GM20000 (cell line): ENCODE data around the gene PPP1R16B.

Experiments
- DNase-seq: peaks from one replicate; pipeline ENCODE4 v3.0.0; 2012; ENCODE audit warnings: low spot score
- TF ChIP-seq, protein P1 (sequence below): IDR thresholded peaks from 2 replicates; pipeline ENCODE4 v1.5.1; 2012; ENCODE audit warnings: mild to moderate bottlenecking, control low read depth; ENCODE audit errors: extremely low read depth, missing control alignments

Gene PPP1R16B

GRCh38 chr20:38840894-38841470, 35.5 kb downstream of the PPP1R16B start:
- no peak for DNase-seq
- TF ChIP-seq, protein P1, sequence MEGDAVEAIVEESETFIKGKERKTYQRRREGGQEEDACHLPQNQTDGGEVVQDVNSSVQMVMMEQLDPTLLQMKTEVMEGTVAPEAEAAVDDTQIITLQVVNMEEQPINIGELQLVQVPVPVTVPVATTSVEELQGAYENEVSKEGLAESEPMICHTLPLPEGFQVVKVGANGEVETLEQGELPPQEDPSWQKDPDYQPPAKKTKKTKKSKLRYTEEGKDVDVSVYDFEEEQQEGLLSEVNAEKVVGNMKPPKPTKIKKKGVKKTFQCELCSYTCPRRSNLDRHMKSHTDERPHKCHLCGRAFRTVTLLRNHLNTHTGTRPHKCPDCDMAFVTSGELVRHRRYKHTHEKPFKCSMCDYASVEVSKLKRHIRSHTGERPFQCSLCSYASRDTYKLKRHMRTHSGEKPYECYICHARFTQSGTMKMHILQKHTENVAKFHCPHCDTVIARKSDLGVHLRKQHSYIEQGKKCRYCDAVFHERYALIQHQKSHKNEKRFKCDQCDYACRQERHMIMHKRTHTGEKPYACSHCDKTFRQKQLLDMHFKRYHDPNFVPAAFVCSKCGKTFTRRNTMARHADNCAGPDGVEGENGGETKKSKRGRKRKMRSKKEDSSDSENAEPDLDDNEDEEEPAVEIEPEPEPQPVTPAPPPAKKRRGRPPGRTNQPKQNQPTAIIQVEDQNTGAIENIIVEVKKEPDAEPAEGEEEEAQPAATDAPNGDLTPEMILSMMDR, result no peak

DNA sequence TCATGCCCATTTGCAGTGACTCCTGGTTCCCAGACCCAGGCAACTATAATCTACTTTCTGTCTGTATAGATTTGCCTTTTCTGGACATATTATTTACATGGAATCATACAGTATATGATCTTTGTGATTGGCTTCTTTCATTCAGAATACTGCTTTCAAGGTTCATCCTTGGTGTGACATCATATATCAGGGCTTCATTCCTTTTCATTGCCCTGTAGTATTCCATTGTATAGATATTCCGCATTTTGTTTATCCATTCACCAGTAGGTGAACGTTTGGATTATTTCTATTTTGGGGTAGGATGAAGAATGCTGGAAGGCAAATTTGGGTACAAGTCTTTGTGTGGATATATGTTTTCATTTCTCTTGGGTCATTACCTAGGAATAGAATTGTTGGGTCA, 36.1 kb downstream of the PPP1R16B start:
- TF ChIP-seq, protein P1, result no peak

DNA sequence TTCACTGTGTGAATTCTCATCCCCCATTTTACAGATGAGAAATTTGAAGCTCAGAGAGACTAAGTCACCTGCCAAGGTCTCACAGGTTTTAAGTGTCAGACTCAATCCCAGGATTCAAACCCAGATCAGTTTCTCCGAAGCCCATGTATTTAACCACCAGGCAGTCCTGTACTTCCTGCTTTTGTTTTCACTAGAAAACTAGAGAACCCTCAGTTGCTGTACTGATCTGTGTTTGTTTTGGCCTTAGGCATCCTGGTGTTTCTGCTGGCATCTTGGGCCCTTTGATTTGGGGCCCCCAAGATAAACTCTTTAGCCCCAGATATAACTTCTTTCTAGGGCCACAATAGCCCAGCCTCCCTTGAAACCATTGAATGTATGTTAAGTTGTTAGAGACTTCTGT, 36.5 kb downstream of the PPP1R16B start:
- no peak for DNase-seq
- TF ChIP-seq, protein P1, result no peak

More for the DNA sequence above, 36.1 kb downstream of the PPP1R16B start:
- DNase-seq, result no peak

GRCh38 chr20:38842558-38842981, 37.1 kb downstream of the PPP1R16B start:
- DNase-seq, result peak; percentile 89
- TF ChIP-seq, protein P1, result no peak

DNA sequence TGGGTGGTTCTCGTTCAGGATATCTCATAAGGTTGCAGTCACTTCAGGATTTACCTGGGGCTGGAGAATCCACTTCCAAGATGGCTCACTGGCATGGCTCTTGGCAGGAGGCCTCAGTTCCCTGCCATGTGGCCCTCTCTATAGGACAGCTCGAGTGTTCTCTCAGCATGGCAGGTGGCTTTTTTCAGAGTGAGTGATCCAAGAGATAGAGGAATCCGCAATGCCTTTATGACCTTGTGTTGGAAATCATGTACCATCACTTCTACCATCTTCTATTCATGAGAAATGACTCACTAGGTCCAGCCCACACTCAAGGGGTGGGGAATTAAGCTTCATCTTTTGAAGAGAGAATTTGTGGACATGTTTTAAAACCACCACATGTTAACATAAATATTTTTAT, 37.8 kb downstream of the PPP1R16B start:
- TF ChIP-seq, protein P1, result no peak
- DNase-seq, result no peak

DNA sequence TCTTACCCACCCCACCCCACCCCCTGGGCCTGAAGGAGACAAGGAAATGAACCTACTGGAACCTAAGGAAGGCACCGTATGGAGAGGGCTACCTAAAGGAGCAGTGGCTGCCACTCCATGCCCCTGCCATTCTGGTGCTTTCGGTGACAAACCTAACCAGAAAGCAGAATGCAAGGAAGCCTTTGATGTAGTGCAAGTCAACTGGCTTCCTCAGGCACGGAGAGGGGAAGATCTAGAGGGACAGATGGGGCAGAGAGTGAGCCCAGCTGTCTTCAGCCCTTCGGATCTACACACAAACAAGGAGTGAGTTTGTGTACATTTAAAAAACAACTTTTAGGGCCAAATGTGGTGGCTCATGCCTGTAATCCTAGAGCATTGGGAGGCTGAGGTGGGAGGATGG, 39.5 kb downstream of the PPP1R16B start:
- TF ChIP-seq, protein P1, result no peak
- DNase-seq, result no peak

GRCh38 chr20:38847840-38848239, 42.3 kb downstream of the PPP1R16B start:
- DNase-seq, result no peak
- TF ChIP-seq, protein P1, result no peak
